ENCODE measurements around the gene PSMC3IP.
"Not testable (repeated sequence)": the region's sequence is repeated elsewhere in the genome, so short reads cannot be mapped to it uniquely, and the experiment has no call there.

PSMC3IP gene

GRCh38 chr17:42559075-42559474 lies 18.5 kb downstream of the PSMC3IP start:
- no peak for DNase-seq

DNA sequence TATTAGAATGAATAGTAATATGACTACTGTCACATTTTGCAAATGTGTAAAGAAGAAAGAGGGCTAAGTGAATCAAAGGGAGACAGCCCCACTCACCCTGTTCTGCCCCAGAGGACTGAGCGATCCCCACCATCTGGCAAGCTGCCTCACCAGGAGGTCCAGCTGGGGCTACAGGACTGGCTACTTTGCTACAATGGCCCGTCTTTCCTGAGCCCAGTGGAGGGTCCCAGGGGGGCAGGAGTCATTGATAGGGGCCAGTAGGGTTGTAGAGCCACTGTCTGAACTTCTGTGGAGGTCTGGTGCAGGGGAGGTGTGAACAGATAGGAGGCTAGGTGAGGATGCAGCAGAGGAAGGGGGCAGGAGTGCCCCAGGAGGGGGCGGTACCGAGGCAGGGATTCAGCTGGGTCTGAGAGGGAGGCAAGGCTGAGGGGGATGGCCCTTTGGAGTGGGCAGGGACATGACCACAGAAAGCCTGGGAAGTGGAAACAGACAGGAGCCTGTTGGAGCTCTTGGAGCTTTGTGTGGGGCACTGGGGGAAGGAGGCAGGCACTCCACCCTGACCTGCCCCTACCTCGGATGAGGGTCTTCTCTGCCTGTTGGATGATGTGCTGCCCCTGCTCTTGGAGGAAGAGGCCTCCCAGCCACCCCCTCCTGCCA lies 21.4 kb downstream of the PSMC3IP start:
- DNase-seq: not testable (repeated sequence)

- DNase-seq: no peak
Observed at GRCh38 chr17:42555122-42555622, 22.4 kb downstream of the PSMC3IP start.

DNA sequence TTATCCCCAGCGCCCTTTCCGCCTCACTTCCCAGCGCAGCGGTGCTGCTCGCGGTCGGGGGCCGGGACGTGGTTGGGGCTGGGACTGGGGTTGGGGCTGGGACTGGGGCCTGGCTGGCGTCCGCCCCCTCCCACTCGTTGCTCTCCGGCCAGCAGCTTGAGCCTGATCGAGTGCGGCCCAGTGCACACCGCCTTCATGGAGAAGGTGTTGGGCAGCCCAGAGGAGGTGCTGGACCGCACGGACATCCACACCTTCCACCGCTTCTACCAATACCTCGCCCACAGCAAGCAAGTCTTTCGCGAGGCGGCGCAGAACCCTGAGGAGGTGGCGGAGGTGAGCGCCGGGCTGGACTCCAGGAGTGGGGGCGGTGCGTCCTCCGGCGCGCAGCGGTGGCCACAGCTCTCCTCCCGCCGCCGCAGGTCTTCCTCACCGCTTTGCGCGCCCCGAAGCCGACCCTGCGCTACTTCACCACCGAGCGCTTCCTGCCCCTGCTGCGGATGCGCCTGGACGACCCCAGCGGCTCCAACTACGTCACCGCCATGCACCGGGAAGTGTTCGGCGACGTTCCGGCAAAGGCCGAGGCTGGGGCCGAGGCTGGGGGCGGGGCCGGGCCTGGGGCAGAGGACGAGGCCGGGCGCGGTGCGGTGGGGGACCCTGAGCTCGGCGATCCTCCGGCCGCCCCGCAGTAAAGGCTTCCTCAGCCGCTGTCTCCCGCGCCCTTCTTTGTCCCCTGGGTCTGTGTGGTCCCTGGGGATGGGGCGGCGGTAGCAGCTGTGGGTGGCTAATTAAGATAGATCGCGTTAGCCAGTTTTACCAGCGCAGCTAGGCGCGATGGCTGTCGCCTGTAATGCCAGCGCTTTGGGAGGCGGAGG lies 23.0 kb downstream of the PSMC3IP start:
- DNase-seq: peak; percentile 77

DNA sequence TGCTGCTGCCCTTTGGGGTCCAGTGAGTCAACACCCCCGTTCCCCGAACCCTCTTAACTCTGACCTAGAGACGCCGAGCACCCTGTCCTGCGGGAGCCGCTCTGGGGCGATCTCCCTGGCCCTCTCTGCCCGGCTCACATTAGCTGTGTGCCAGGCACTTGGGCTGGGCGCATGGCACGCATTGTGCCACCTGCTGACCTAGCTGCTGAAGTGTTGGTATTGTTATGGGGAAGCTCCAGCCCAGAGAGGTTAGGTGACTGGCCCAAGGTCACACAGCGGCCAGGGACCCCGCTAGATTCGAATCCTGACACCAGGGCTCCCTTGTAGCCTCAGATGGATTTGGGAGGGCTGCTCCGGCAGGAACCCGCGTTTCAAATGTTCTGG lies 23.7 kb downstream of the PSMC3IP start:
- no peak for DNase-seq

DNA sequence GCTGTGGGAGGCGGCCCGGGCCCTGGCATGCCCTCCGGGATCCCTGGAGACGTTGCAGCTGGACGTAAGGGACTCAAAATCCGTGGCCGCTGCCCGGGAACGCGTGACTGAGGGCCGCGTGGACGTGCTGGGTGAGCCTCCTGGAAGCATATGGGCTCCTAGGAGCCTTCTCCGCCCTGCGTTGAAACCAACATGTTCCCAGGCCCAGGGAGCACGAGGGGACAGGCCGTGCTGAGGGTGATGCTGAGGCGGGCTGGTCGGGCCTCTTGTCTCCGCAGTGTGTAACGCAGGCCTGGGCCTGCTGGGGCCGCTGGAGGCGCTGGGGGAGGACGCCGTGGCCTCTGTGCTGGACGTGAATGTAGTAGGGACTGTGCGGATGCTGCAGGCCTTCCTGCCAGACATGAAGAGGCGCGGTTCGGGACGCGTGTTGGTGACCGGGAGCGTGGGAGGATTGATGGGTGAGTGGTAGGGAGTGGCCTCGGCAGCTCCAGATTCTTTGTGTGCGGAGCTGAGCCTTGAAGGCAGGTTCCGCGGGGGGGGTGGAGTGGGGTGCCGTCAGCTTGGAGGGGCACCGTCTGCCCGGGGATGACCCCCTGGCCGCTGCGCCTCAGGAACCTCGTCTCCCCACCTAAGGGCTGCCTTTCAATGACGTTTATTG lies 24.2 kb downstream of the PSMC3IP start:
- DNase-seq: no peak

DNA sequence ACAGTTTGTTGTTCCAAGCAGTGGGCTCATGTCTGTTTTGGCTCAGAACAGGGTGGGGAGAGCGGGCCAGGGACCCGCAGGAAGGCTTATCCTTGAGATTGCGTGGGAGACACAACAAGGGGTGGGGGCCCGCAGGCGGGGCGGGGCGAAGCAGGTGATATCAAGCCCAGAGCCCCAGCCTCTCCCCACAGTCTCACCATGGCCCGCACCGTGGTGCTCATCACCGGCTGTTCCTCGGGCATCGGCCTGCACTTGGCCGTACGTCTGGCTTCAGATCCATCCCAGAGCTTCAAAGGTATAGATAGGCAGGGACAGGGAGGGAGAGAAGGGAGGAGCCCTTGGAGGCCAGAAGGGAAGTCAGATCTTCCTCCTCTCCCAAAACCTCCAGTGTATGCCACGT lies 24.8 kb downstream of the PSMC3IP start, which contains the start of gene HSD17B1:
HSD17B1 (plus strand) TSS at position 188 of the 400 bp plus-strand sequence; CDS start at position 199, 11 bp downstream.
- DNase-seq: not testable (repeated sequence)

GRCh38 chr17:42548993-42549755 lies 28.4 kb downstream of the PSMC3IP start:
- DNase-seq: no peak

- DNase-seq: peak; percentile 55
Observed at GRCh38 chr17:42548070-42548837, 29.3 kb downstream of the PSMC3IP start.

DNA sequence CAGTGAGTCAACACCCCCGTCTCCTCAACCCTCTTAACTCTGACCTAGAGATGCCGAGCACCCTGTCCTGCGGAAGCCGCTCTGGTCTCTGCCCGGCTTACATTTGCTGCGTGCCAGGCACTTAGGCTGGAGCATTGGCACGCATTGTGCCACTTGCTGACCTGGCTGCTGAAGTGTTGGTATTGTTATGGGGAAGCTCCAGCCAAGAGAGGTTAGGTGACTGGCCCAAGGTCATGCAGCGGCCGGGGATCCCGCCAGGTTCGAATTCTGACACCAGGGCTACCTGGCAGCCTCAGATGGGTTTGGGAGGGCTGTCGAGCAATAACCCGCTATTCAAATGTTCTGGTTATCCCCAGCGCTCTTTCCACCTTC lies 29.8 kb downstream of the PSMC3IP start:
- DNase-seq: no peak

GRCh38 chr17:42547001-42547461 lies 30.5 kb downstream of the PSMC3IP start:
- no peak for DNase-seq

DNA sequence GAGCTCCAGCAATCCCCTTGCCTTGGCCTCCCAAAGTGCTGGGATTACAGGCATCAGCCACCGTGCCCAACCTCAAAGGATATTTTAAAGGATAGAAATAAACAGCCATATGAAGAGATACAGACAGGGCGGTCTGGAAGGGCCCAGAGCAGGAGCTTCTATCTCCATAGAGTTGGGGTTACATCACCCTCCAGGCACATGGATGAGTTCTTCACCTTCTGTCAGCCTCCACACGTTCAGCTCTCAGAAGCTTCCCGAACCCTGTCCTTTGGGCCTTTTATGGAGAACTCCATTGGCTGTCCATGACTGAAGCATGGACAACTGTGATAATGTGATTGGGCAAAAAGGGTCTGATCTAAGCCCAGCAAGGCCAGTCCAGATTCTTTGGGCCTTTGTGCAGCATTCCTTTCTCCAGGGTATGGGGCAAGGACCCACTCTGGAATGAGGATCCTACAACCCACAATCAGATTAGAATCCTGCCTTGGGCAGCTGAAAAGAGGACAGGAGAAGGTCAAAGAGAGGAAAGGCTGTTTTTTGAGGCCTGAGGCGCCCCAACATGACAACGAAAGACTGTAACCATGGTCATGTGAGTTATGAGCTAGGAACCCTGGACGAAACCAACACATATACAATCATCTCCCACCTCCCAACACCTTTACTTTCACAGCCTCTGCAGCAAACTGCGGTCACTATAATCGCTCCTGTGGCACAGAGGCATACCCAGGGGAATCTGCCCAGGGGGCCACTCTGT lies 31.6 kb downstream of the PSMC3IP start:
- DNase-seq: not testable (repeated sequence)

GRCh38 chr17:42544874-42545283 lies 32.6 kb downstream of the PSMC3IP start:
- DNase-seq: no peak

- no peak for DNase-seq
Observed at GRCh38 chr17:42543190-42544079, 34.1 kb downstream of the PSMC3IP start.

- no peak for DNase-seq
Observed at GRCh38 chr17:42541041-42541833, 36.3 kb downstream of the PSMC3IP start.

DNA sequence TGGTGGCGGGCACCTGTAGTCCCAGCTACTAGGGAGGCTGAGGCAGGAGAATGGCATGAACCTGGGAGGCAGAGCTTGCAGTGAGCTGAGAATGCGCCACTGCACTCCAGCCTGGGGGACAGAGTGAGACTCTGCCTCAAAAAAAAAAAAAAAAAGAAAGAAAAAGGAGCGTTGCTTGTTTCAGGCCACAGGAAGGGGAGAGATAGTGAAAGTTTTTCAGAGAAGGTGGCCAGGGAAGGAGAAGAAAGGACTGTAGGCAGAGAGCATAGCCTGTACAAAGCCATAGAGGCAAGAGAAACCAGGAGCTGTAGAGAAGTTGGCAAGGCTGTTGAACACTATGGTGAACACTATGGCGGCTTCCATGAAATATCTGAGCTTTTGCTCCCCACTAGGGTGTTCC lies 37.0 kb downstream of the PSMC3IP start:
- DNase-seq: not testable (repeated sequence)

GRCh38 chr17:42538482-42538881 lies 39.0 kb downstream of the PSMC3IP start:
- no peak for DNase-seq

GRCh38 chr17:42537826-42538451 lies 39.6 kb downstream of the PSMC3IP start:
- no peak for DNase-seq
